Stimulated activated CD4-positive, alpha-beta T cell treated with anti-CD3 and anti-CD28 coated beads, Interleukin-2, amount 100 ng/mL, for 24 hours (primary cell): ENCODE results near the gene RAD18.

Experiments used
- DNase-seq, 2 donors: peaks; one replicate each; pipeline ENCODE4 v3.0.0-alpha.2; 2020

The RAD18 gene

GRCh38 chr3:8891303-8891702, 72.0 kb downstream of the RAD18 start:
- DNase-seq = no peak

- DNase-seq = no peak
Observed at GRCh38 chr3:8888301-8888915, 74.9 kb downstream of the RAD18 start.

GRCh38 chr3:8887435-8888300, 75.6 kb downstream of the RAD18 start:
- no peak for DNase-seq

DNA sequence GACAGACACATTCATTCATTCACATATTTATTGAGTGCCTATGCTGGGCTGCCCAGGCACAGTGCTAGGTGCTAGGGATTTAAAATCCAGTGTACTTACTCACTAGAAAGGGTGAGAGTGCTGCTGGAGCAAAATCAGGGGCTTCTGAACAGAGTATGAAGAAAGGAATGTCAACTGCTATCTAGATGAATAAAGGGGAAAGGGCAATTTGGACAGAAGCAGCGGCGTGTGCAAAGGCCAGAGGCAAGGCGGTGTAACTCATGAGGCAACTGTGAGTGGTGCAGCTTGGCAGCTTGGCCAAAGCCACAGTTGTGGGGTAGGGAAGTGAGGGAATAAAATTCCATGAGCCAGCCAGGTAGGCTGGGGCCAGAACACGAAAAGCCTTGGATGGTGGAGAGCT, 76.7 kb downstream of the RAD18 start:
- DNase-seq = no peak

- no peak for DNase-seq
Observed at GRCh38 chr3:8885536-8886316, 77.5 kb downstream of the RAD18 start.

GRCh38 chr3:8884630-8885290, 78.5 kb downstream of the RAD18 start:
- DNase-seq = no peak

DNA sequence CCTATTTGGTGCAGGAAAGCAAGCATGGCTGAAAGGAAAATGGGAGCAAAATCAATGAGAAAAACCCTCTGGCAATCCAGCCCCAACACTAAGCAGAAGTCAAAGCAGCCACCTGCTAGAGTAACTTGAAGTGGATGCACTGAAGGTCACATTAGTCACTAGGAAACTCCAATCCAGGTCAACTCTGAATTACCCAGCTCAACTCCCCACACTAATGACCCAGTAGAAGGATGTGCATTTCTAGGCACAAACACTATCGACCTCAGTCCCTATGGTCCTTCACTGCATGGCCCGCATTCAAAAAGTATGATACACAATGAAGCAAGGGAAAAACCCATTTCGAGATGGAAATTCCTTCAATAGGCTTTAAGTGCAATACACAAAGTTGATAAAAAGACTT, 80.6 kb downstream of the RAD18 start:
- DNase-seq = no peak

DNA sequence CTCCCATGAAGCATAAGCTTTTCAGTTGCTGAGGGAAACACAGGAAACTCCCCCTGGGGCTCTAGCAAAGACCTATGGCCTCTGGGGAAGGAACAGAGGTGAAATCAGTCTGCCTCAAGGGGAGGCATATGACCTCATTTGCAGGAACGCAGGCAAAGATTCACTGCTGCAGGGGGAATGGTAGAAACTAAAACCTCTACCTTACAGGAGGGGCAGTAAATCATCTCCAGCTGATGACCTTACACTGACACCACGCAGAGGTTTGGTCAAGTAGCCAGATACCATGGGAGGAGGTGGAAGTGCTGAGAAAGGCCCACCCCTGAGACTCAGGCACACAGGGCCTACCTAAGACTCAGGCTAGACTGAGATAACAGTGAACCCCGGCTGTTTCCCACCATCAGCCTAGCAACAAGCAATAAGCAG, 81.1 kb downstream of the RAD18 start:
- DNase-seq = no peak

- no peak for DNase-seq
Observed at GRCh38 chr3:8879347-8879944, 83.8 kb downstream of the RAD18 start.

DNA sequence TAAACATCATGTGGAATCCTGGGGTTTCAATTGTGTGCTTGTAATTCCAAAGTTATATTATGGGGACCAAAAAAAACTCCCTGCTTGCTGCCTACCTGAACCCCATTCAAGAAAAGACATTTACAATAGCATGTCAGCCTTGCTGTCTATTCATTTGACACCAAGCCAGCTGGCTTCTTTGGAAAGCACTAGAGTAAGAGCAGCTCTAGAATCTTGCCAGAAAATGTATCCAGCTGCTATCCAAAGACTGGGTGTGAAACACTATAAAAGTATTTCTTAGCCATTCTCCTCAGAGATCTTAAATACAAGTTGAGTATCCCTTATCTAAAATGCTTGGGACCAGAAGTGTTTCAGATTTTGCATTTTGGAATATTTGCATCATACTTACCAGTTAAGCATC, 87.4 kb downstream of the RAD18 start:
- no peak for DNase-seq

GRCh38 chr3:8873740-8874139, 89.5 kb downstream of the RAD18 start:
- DNase-seq = no peak

GRCh38 chr3:8872261-8872660, 91.0 kb downstream of the RAD18 start:
- no peak for DNase-seq

DNA sequence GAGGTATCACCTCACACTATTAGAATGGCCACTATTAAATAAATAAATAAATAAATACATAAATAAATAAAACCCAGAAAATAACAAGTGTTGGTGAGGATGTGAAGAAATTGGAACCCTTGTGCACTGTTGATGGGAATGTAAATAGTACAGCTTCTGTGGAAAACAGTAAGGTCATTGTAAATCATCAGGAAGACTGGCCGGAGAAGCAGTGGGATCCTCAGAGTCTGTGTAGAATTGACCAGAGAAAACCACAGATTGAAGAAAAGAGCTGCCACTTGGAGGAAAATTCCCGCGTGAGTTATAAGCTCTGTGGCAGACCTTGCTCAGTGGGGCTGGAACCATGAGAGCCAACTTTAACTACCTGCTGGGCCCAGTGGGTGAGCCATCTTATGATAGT, 92.0 kb downstream of the RAD18 start:
- no peak for DNase-seq

DNA sequence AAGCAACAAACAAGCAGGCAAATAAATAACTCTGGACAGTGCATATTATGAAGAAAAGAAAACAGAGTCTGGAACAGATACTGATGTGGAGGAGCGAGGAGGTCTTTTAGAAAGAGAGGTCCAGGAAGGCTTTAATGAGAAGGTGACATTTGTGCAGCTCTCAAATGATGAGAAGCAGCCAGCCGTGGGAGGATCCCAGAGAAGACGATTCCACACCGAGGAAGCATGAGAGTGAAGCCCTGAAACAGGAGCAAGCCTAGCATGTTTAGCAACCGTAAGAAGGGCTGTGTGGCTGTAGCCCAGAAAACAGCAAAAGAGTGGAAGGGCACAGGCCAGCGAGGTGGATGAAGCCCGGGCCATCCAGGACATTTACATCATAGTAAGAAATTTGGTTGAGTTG, 93.1 kb downstream of the RAD18 start:
- DNase-seq = no peak

GRCh38 chr3:8869613-8870012, 93.7 kb downstream of the RAD18 start:
- no peak for DNase-seq

DNA sequence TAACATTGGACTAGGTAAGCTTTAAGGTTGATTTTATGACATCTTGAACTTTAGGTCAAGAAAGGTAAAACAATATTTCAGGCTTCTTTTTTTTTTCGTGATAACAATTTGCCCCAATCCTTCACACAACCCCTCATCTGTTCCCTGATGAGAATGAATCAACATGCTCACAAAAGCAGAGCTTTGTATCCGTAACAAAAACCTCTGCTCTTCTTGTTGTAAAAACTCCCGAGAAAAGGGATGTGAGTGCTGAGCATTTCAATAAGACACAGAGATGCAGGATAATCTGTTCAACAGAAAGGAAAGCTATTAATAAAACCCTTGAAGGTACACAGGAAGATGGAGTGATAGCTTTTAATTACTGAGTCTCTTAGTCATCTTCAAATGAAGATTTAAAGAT, 94.3 kb downstream of the RAD18 start:
- no peak for DNase-seq

GRCh38 chr3:8867646-8868045, 95.6 kb downstream of the RAD18 start:
- DNase-seq = no peak

- no peak for DNase-seq
Observed at GRCh38 chr3:8865697-8866096, 97.6 kb downstream of the RAD18 start.

DNA sequence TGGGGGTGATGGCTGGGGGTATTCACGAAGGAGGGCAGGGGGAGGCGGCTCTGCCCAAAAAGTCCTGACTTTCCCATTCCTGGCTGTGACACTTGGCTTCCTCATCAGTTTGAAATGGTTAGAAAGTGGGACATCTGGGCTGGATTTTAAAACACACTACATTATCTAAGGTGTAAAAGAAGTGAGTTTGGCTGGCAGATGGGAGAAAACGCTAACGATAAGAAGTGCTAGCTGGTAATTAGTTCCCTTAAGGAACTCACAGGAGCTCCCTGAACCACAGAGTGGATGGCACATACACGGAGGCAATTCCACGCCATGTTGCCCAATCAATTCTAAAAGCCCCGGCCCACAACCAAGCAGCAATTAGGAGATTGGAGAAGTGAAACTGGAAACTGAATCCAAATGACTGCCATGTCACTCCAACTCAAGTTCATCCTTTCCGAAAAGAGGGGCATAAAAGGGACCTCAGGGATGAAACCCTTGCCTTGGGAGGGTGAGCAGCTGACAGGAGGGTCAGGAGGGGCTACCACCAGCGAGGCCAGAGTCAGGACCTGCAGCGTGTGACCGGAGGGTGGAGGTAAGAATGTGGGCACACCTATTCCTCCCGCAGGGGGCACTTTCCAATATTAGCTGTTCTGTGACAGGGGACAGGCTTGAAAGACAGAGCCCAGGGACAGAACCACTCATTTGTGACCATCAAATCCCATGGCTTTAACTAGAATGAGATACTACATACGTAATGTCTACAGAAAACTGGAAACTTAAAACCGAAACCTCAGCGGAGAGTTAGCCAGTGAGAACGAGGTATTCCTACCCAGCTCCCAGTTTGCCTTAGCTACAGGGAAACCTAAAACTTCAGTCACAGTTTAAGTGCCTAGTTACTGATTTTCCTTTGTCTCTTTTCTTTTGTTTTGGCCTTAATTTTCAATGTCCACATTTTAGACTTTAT, 98.6 kb downstream of the RAD18 start:
- no peak for DNase-seq

DNA sequence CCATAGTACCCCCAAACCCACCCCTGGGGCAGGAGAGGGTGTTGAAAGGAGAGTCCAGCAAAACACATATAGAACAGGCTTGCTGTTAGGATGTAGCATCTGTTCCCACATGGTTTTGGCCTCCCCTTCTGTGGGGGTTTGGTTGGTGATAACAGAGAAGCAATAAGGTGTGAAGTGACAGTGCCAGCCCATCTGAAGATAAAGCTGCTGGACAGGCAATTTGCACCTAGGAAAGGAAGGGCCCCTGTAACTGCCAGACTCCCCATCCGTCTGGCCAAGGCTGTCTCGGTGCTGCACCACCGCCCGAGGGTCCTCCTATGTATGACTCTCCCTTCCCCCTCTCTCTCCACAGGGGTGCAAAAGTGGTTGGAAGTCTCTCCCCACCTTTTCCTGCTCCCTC, 99.4 kb downstream of the RAD18 start:
- no peak for DNase-seq

GRCh38 chr3:8857720-8858367, 105.4 kb downstream of the RAD18 start:
- no peak for DNase-seq
